Measurements from ENCODE around the gene SCFD1. TPM values are rescaled to one million over a fixed set of nuclear protein-coding genes. Genes with fewer than 3 reads are reported as not detected.
A peak's percentile ranks its signal among the peaks of the same experiment; 100 is the strongest.
"Not testable (repeated sequence)": the region's sequence is repeated elsewhere in the genome, so short reads cannot be mapped to it uniquely, and the experiment has no call there.

Gene SCFD1
- total and polyA plus RNA-seq, 2 donors (not counting 1 experiment from before 2014, with no cell fraction given): 110 to 129 TPM

DNA sequence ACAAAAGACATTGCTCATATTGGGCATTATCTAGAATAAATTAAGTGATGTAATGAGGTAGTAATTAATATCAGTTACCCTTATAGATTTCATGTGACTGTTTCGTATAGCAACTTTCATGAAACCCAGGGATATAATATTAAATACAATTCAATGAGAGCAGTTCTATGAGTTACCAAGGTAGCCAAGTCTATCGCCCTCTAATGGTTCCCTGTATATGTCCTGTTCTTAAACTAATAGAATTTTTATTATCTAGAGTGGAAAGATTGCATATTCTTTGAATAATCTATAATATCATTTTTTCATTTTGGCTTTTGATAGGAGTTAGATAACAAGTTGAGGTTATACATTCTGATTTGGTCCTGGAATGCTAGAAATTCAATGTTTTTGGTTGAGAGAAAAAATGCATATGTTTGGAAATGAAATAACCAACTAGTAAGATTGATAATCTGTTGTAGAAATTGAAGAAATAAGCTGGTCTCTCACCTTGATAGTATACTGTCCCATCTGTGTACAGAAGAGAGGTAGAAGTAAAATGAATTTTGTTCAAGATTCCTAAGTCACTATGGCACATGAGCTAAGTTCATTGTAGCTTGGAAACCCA, 59.7 kb downstream of the SCFD1 start:
- H3K4me2 ChIP-seq (ENCODE audit: extremely low read depth, insufficient read depth, low read length): no peak overlapping the region
- H3K27me3 ChIP-seq (ENCODE audit: control insufficient read depth, insufficient read depth, low read length): no peaks in the 10 kb centered on the region
- no peaks in the 10 kb centered on the region for H3K9me3 ChIP-seq (ENCODE audit: control insufficient read depth, insufficient read depth, low read depth, low read length)
- H2AFZ ChIP-seq (ENCODE audit: low read length): no peak overlapping the region
- no peaks in the 10 kb centered on the region for H4K20me1 ChIP-seq (ENCODE audit: control insufficient read depth, extremely low read depth, insufficient read depth, low read length)
- no peak overlapping the region for H3K9ac ChIP-seq (ENCODE audit: insufficient read depth, low read length)
- H3K79me2 ChIP-seq (ENCODE audit: control insufficient read depth, insufficient read depth, low read length): no peaks in the 10 kb centered on the region
- peaks cover 4% of the 10 kb centered on the region for H3K36me3 ChIP-seq (ENCODE audit: control insufficient read depth, insufficient read depth, low read length)
- TF ChIP-seq EZH2 (IDR thresholded peaks at IDR 0.05; ENCODE audit: low read length, missing control alignments): no peak
- TF ChIP-seq, protein P1, sequence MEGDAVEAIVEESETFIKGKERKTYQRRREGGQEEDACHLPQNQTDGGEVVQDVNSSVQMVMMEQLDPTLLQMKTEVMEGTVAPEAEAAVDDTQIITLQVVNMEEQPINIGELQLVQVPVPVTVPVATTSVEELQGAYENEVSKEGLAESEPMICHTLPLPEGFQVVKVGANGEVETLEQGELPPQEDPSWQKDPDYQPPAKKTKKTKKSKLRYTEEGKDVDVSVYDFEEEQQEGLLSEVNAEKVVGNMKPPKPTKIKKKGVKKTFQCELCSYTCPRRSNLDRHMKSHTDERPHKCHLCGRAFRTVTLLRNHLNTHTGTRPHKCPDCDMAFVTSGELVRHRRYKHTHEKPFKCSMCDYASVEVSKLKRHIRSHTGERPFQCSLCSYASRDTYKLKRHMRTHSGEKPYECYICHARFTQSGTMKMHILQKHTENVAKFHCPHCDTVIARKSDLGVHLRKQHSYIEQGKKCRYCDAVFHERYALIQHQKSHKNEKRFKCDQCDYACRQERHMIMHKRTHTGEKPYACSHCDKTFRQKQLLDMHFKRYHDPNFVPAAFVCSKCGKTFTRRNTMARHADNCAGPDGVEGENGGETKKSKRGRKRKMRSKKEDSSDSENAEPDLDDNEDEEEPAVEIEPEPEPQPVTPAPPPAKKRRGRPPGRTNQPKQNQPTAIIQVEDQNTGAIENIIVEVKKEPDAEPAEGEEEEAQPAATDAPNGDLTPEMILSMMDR (conservative IDR thresholded peaks at IDR 0.05 in 1 of 2, IDR thresholded peaks at IDR 0.05 in 1 of 2; ENCODE audit: low read depth in 1 of 2, low read length in 2 of 2): peak; percentile 20 to 59
- DNase-seq (ENCODE audit: low read depth in 2 of 2): peak in 1 of 2 donors; percentile 40
- H3K4me3 ChIP-seq (replicated peaks in 1 of 4; ENCODE audit: control extremely low read depth in 1 of 4, insufficient read depth in 1 of 4, low read depth in 3 of 4, low read length in 4 of 4): no peak overlapping the region
- H3K27ac ChIP-seq (ENCODE audit: insufficient read depth, low read length): no peak overlapping the region
- H3K4me1 ChIP-seq (ENCODE audit: control insufficient read depth, extremely low read depth, insufficient read depth, low read length): no peaks in the 10 kb centered on the region

DNA sequence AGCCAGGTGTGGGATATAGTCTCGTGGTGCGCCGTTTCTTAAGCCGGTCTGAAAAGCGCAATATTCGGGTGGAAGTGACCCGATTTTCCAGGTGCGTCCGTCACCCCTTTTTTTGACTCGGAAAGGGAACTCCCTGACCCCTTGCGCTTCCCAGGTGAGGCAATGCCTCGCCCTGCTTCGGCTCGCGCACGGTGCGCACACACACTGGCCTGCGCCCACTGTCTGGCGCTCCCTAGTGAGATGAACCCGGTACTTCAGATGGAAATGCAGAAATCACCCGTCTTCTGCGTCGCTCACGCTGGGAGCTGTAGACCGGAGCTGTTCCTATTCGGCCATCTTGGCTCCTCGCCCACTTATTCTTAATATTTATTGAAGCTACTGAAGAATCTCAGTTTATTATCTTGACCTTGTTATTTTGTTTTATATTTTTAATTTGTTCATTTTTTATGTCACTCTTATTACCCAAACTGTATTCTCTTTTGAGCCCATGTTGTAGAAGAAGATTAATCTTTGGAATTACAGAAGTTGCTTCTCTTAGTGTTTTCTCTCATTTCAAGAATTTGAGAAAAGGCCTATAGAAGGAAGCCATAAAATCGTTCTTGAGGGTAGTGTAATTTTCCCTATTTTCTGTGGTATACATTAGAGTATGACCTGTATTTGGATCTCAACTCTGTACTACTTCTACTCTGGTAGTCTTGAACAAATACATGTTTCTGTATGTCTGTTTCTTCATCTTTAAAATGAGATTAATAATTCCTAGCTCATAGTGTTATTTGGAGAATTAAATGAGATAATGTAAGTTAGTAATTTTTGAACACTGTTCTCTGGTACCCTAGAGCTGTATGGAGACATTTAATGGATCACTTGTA, 68.6 kb downstream of the SCFD1 start:
- not testable (repeated sequence) for DNase-seq (ENCODE audit: low read depth in 2 of 2); H3K27ac ChIP-seq (ENCODE audit: insufficient read depth, low read length); H3K36me3 ChIP-seq (ENCODE audit: control insufficient read depth, insufficient read depth, low read length); H4K20me1 ChIP-seq (ENCODE audit: control insufficient read depth, extremely low read depth, insufficient read depth, low read length); H3K9ac ChIP-seq (ENCODE audit: insufficient read depth, low read length); H3K9me3 ChIP-seq (ENCODE audit: control insufficient read depth, insufficient read depth, low read depth, low read length); H3K79me2 ChIP-seq (ENCODE audit: control insufficient read depth, insufficient read depth, low read length); H3K27me3 ChIP-seq (ENCODE audit: control insufficient read depth, insufficient read depth, low read length); H3K4me2 ChIP-seq (ENCODE audit: extremely low read depth, insufficient read depth, low read length); H3K4me1 ChIP-seq (ENCODE audit: control insufficient read depth, extremely low read depth, insufficient read depth, low read length); H2AFZ ChIP-seq (ENCODE audit: low read length)
- H3K4me3 ChIP-seq (replicated peaks in 1 of 4; ENCODE audit: control extremely low read depth in 1 of 4, insufficient read depth in 1 of 4, low read depth in 3 of 4, low read length in 4 of 4): peak overlapping the region in 1 of 4 experiments; percentile 25

DNA sequence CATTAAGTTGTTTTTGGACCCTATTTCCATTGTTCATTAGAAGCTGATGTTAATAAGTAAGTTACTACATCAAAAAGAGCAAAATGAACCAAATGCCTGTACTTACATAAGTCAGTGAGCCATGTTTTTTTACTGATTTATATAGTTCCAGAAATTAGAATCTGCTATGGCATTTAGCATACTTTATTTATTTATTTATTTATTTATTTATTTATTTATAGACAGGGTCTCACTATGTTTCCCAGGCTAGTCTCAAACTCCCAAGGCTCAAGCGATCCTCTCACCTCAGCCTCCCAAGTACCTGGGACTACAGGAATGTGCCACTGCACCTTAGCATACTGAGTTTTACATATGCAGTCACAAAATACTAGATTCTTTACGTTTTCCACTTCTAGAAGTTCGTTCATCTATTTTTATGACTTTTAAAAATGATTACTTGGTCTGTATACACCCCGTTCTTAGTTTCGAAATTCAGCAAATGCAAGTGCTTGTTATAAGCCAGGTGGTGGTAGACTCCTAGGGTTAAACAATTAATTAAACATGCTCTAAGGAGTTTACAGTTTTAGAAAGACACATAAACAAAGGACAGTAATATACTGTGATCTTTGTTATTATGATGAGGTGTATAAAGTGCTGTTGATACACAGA, 69.8 kb downstream of the SCFD1 start:
- no peak overlapping the region for H3K9ac ChIP-seq (ENCODE audit: insufficient read depth, low read length)

More for the DNA sequence above, 69.8 kb downstream of the SCFD1 start:
- DNase-seq (ENCODE audit: low read depth in 2 of 2): no peak
- Histone ChIP-seq H3K36me3 (ENCODE audit: control insufficient read depth, insufficient read depth, low read length) (peaks cover 1% of the 10 kb centered on the region), H3K79me2 (ENCODE audit: control insufficient read depth, insufficient read depth, low read length) (no peaks in the 10 kb centered on the region), H2AFZ (ENCODE audit: low read length) (no peak overlapping the region), H3K27me3 (ENCODE audit: control insufficient read depth, insufficient read depth, low read length) (no peaks in the 10 kb centered on the region), H4K20me1 (ENCODE audit: control insufficient read depth, extremely low read depth, insufficient read depth, low read length) (no peaks in the 10 kb centered on the region), H3K4me3 (replicated peaks in 1 of 4; ENCODE audit: control extremely low read depth in 1 of 4, insufficient read depth in 1 of 4, low read depth in 3 of 4, low read length in 4 of 4) (no peak overlapping the region), H3K27ac (ENCODE audit: insufficient read depth, low read length) (no peak overlapping the region), H3K4me1 (ENCODE audit: control insufficient read depth, extremely low read depth, insufficient read depth, low read length) (no peaks in the 10 kb centered on the region), H3K9me3 (ENCODE audit: control insufficient read depth, insufficient read depth, low read depth, low read length) (no peaks in the 10 kb centered on the region), H3K4me2 (ENCODE audit: extremely low read depth, insufficient read depth, low read length) (no peak overlapping the region)
- no peak for TF ChIP-seq EZH2 (IDR thresholded peaks at IDR 0.05; ENCODE audit: low read length, missing control alignments)
- TF ChIP-seq, protein P1 (conservative IDR thresholded peaks at IDR 0.05 in 1 of 2, IDR thresholded peaks at IDR 0.05 in 1 of 2; ENCODE audit: low read depth in 1 of 2, low read length in 2 of 2): no peak

Measured in fibroblast of lung (primary cell).